Endothelial cell of umbilical vein (primary cell): ENCODE data around the gene SLC25A19. TPM values are rescaled to one million over a fixed set of nuclear protein-coding genes. Genes with fewer than 3 reads are reported as not detected.
A peak's percentile ranks its signal among the peaks of the same experiment; 100 is the strongest.

Experiments used
- BruUV-seq: library from RNA; stranded (reverse); fragments of 400-500 nt; replicated peaks from 2 replicates; lab custom pipeline; 2021; lab: Mats Ljungman, UMichigan
- CTCF ChIA-PET: fragments of 300-600, 350-600 bp; sonication (Branson Sonifier 250); formaldehyde crosslinking; loops from one replicate; lab custom pipeline; 2021; ENCODE audit warnings: antibody characterized with exemption, inconsistent platforms; lab: Charles Lee
- POLR2A ChIA-PET: fragments of 300-600, 350-600 bp; sonication (Branson Sonifier 250); formaldehyde crosslinking; loops from one replicate; lab custom pipeline; 2021; ENCODE audit warnings: antibody characterized with exemption, inconsistent platforms; lab: Charles Lee
- DNase-seq: peaks from one replicate; pipeline ENCODE4 v3.0.0-alpha.2; 2011; ENCODE audit warnings: low read depth, low spot score
- FAIRE-seq: peaks from 2 replicates; lab custom pipeline; 2011; peaks lifted over from hg19 to GRCh38; lab: Jason Lieb, UNC
- H2AFZ ChIP-seq: 2 replicates; pipeline ENCODE4 v1.6.0; 2012; ENCODE audit warnings: low read depth, low read length, control low read depth, inconsistent platforms
- H3K27ac ChIP-seq: 2 replicates; pipeline ENCODE4 v1.5.1; 2011; ENCODE audit warnings: low read depth, mild to moderate bottlenecking, control low read depth, low read length, moderate library complexity; ENCODE audit not compliant: insufficient read depth
- H3K27me3 ChIP-seq, 2 experiments: 2 replicates each; pipeline versions ENCODE4 v1.6.0 to v1.6.1; 2011; ENCODE audit warnings: low read length in 2 of 2, mixed read lengths in 1 of 2; ENCODE audit not compliant: control insufficient read depth in 2 of 2, insufficient read depth in 2 of 2
- H3K36me3 ChIP-seq, 2 experiments: 2 replicates in 1 of 2; 3 replicates in 1 of 2; pipeline ENCODE4 v1.5.1; 2011; ENCODE audit warnings: low read length in 2 of 2, mild to moderate bottlenecking in 1 of 2, moderate library complexity in 1 of 2; ENCODE audit not compliant: control insufficient read depth in 2 of 2, insufficient read depth in 2 of 2; ENCODE audit errors: extremely low read depth in 1 of 2
- H3K4me1 ChIP-seq: 3 replicates; pipeline ENCODE4 v1.5.1; 2011; ENCODE audit warnings: mild to moderate bottlenecking, low read length; ENCODE audit not compliant: control insufficient read depth, insufficient read depth; ENCODE audit errors: extremely low read depth
- H3K4me2 ChIP-seq: 2 replicates; pipeline ENCODE4 v1.6.1; 2011; ENCODE audit warnings: low read length, control low read depth, mixed read lengths; ENCODE audit not compliant: insufficient read depth
- H3K4me3 ChIP-seq, 3 experiments: fragments of 200-600 bp in 1 of 3; sonication (generic), shearing (Covaris generic) in 1 of 3; replicated peaks in 1 of 3; 2 replicates each; pipeline ENCODE4 v1.5.1; 2011 to 2016; ENCODE audit warnings: control low read depth in 3 of 3, low read length in 3 of 3, mild to moderate bottlenecking in 2 of 3, inconsistent platforms in 1 of 3, low read depth in 1 of 3, moderate library complexity in 1 of 3; ENCODE audit not compliant: insufficient read depth in 1 of 3
- H3K79me2 ChIP-seq: 2 replicates; pipeline ENCODE4 v1.6.0; 2012; ENCODE audit warnings: low read length, inconsistent platforms; ENCODE audit not compliant: control insufficient read depth, insufficient read depth
- H3K9ac ChIP-seq: replicated peaks from 2 replicates; pipeline ENCODE3; 2011; ENCODE audit warnings: low read length, control low read depth; ENCODE audit not compliant: insufficient read depth; ENCODE audit errors: extremely low read depth
- H3K9me1 ChIP-seq: replicated peaks from 3 replicates; pipeline ENCODE4 v1.6.0; 2011; ENCODE audit warnings: mild to moderate bottlenecking, low read length; ENCODE audit not compliant: control insufficient read depth, insufficient read depth; ENCODE audit errors: extremely low read depth
- H3K9me3 ChIP-seq: replicated peaks from 2 replicates; pipeline ENCODE4 v1.5.1; 2012; ENCODE audit warnings: low read length, inconsistent platforms; ENCODE audit not compliant: control insufficient read depth, insufficient read depth
- H4K20me1 ChIP-seq: replicated peaks from 2 replicates; pipeline ENCODE3; 2011; ENCODE audit warnings: mild to moderate bottlenecking, low read length; ENCODE audit not compliant: control insufficient read depth, insufficient read depth; ENCODE audit errors: extremely low read depth
- EZH2 ChIP-seq: IDR thresholded peaks from 2 replicates; pipeline ENCODE4 v1.6.1; 2012; ENCODE audit warnings: borderline replicate concordance, low read depth, mild to moderate bottlenecking, moderate library complexity, low read length, inconsistent platforms; ENCODE audit not compliant: severe bottlenecking
- FOS ChIP-seq: IDR thresholded peaks from 2 replicates; pipeline ENCODE4 v1.6.1; 2011; ENCODE audit warnings: mild to moderate bottlenecking, low read length, moderate library complexity, borderline replicate concordance; ENCODE audit not compliant: insufficient read depth
- GATA2 ChIP-seq: IDR thresholded peaks from 2 replicates; pipeline ENCODE4 v1.7.0; 2011; ENCODE audit warnings: low read depth, mild to moderate bottlenecking, moderate library complexity, mixed read lengths, low read length; ENCODE audit not compliant: insufficient read length, insufficient read depth
- JUN ChIP-seq: IDR thresholded peaks from 2 replicates; pipeline ENCODE4 v1.6.1; 2011; ENCODE audit warnings: borderline replicate concordance, low read depth; ENCODE audit not compliant: insufficient read length, insufficient read depth
- MYC ChIP-seq: IDR thresholded peaks from one replicate; pipeline ENCODE4 v1.6.1; 2011; ENCODE audit warnings: mild to moderate bottlenecking, low read depth, low read length
- POLR2A ChIP-seq: IDR thresholded peaks from 2 replicates; pipeline ENCODE4 v1.6.1; 2012; ENCODE audit warnings: low read depth, mild to moderate bottlenecking, control low read depth, low read length
- POLR2AphosphoS5 ChIP-seq: IDR thresholded peaks from 2 replicates; pipeline ENCODE4 v1.6.1; 2012; ENCODE audit warnings: low read depth, mild to moderate bottlenecking, control low read depth, low read length, moderate library complexity; ENCODE audit not compliant: insufficient read depth
- dilution Hi-C: fragments of 300-500 bp; cut with MboI; formaldehyde crosslinking; loops from one replicate; pipeline ENCODE4 v1.15.0; 2019; ENCODE audit warnings: low sequenced_read_pairs; ENCODE audit not compliant: extremely low pct_ligation_motif_present
- intact Hi-C: fragments of 100-400 bp; cut with micrococcal nuclease; formaldehyde crosslinking; loops from one replicate; pipeline ENCODE4 v1.10.0; 2022
- polyA plus RNA-seq, 4 experiments: library from polyadenylated mRNA; depleted of rRNA in 3 of 4; stranded (reverse) in 3 of 4; unstranded in 1 of 4; fragments of >200 nt; gene quantifications; 2 replicates each; pipeline versions ENCODE4 v1.2.1 to v1.2.3, GENCODE V29; 2011 to 2012; ENCODE audit warnings: missing spikeins in 1 of 4
- total RNA-seq: library from RNA; stranded (reverse); gene quantifications from 2 replicates; pipeline ENCODE4 v1.2.3, GENCODE V29; 2021
- TF ChIP-seq, protein P1 (sequence below): IDR thresholded peaks from 2 replicates; pipeline ENCODE4 v1.6.1; 2011; ENCODE audit not compliant: insufficient read depth, insufficient read length
- TF ChIP-seq, protein P2 (sequence below), 2 donors: IDR thresholded peaks; 1 replicate in 1 of 2; 2 replicates in 1 of 2; pipeline ENCODE4 v1.5.1; 2011; ENCODE audit warnings: low read length in 2 of 2, mild to moderate bottlenecking in 2 of 2, moderate library complexity in 2 of 2, control low read depth in 1 of 2, inconsistent platforms in 1 of 2, low read depth in 1 of 2; ENCODE audit not compliant: insufficient read depth in 1 of 2; ENCODE audit errors: extremely low read depth in 1 of 2

Gene SLC25A19
- total and polyA plus RNA-seq, 2 donors (not counting 3 experiments of a cell fraction or from before 2014, with no cell fraction given) = 20.6 to 20.9 TPM

DNA sequence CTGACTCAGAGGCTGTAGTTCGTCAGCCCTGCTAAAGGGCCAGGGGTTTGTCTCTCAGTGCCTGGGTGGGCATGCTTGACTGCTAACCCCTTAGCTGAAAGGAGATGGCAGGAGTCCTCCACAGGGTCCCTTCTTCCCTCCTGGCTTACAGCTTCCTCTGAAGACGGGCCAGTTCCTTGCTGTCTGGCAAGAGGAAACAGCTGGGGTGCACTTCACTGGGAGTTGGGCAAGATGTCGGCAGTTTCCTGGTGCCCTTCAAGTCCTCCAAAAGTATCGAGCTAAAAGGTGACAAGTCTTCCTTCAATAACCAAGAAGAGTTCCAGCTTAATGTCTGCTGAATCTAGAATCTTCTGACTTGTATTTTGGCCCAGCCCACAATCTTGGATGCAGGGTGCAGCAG, 60.4 kb downstream of the SLC25A19 start:
- H3K9me3 ChIP-seq = no peaks in the 10 kb centered on the region
- FAIRE-seq (no peak), DNase-seq (peak; percentile 26)
- BruUV-seq = no TSS peak
- H3K4me2 ChIP-seq = no peak overlapping the region
- TF ChIP-seq POLR2AphosphoS5 = no peak
- TF ChIP-seq POLR2A = no peak
- TF ChIP-seq, protein P1, sequence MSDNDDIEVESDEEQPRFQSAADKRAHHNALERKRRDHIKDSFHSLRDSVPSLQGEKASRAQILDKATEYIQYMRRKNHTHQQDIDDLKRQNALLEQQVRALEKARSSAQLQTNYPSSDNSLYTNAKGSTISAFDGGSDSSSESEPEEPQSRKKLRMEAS = no peak
- no peak for TF ChIP-seq GATA2
- TF ChIP-seq FOS = no peak
- TF ChIP-seq EZH2 = no peak
- no peak for TF ChIP-seq MYC
- TF ChIP-seq, protein P2, sequence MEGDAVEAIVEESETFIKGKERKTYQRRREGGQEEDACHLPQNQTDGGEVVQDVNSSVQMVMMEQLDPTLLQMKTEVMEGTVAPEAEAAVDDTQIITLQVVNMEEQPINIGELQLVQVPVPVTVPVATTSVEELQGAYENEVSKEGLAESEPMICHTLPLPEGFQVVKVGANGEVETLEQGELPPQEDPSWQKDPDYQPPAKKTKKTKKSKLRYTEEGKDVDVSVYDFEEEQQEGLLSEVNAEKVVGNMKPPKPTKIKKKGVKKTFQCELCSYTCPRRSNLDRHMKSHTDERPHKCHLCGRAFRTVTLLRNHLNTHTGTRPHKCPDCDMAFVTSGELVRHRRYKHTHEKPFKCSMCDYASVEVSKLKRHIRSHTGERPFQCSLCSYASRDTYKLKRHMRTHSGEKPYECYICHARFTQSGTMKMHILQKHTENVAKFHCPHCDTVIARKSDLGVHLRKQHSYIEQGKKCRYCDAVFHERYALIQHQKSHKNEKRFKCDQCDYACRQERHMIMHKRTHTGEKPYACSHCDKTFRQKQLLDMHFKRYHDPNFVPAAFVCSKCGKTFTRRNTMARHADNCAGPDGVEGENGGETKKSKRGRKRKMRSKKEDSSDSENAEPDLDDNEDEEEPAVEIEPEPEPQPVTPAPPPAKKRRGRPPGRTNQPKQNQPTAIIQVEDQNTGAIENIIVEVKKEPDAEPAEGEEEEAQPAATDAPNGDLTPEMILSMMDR (IDR thresholded peaks at IDR 0.05; ENCODE audit: extremely low read depth in 1 of 2, insufficient read depth in 1 of 2, low read depth in 1 of 2, low read length in 2 of 2) = no peak
- TF ChIP-seq JUN = no peak
- H3K36me3 ChIP-seq = peaks cover 3 to 42% of the 10 kb centered on the region in 2 experiments
- intact Hi-C loops (no loop called here), dilution Hi-C loops (no loop called here)
- no peaks in the 10 kb centered on the region for H3K9me1 ChIP-seq
- H2AFZ ChIP-seq = no peak overlapping the region
- no peak overlapping the region for H3K4me3 ChIP-seq
- H3K27me3 ChIP-seq = no peaks in the 10 kb centered on the region
- H3K4me1 ChIP-seq = no peaks in the 10 kb centered on the region
- no peak overlapping the region for H3K27ac ChIP-seq
- ChIA-PET POLR2A (interaction anchor here (0.6 kb wide), 1 partner anchor 41 kb away, joined by 4 read pairs; no protein-coding TSS in a partner anchor), CTCF (interaction anchor here (0.9 to 2.9 kb wide), 9 partner anchors 11 to 267 kb away, joined by 3 to 20 read pairs (median 4); partner anchors contain the start of gene MIF4GD)
- no peaks in the 10 kb centered on the region for H3K79me2 ChIP-seq
- H3K9ac ChIP-seq = no peak overlapping the region
- H4K20me1 ChIP-seq = no peaks in the 10 kb centered on the region
